Measurements from ENCODE around the gene KCNT1. TPM values are rescaled to one million over a fixed set of nuclear protein-coding genes. Genes with fewer than 3 reads are reported as not detected.

The KCNT1 gene
- polyA plus RNA-seq, 1 donor (not counting 4 experiments of a cell fraction or from before 2014, with no cell fraction given): not detected

GRCh38 chr9:135791431-135792267 lies 89.7 kb downstream of the KCNT1 start:
- Histone ChIP-seq H3K9ac (ENCODE audit: control insufficient read depth, extremely low read depth, insufficient read depth, low read length) (no peak overlapping the region), H3K4me3 (ENCODE audit: control insufficient read depth in 2 of 3, extremely low read depth in 1 of 3, insufficient read depth in 2 of 3, low read depth in 1 of 3, low read length in 3 of 3) (no peak overlapping the region), H3K9me3 (ENCODE audit: control insufficient read depth, low read depth, low read length) (no peaks in the 10 kb centered on the region), H3K4me2 (ENCODE audit: control insufficient read depth, extremely low read depth, insufficient read depth, low read depth, low read length) (no peak overlapping the region), H3K9me1 (ENCODE audit: control insufficient read depth, extremely low read depth, insufficient read depth, low read length) (no peaks in the 10 kb centered on the region), H3K27ac (ENCODE audit: control insufficient read depth, insufficient read depth, low read length) (no peak overlapping the region), H3K79me2 (ENCODE audit: control insufficient read depth, insufficient read depth, low read length) (no peaks in the 10 kb centered on the region), H3K4me1 (ENCODE audit: control insufficient read depth, extremely low read depth, insufficient read depth, low read length) (no peaks in the 10 kb centered on the region), H3K27me3 (ENCODE audit: control insufficient read depth, extremely low read depth, insufficient read depth, low read length) (peaks cover 5% of the 10 kb centered on the region), H2AFZ (ENCODE audit: control insufficient read depth, low read length) (no peak overlapping the region), H3K36me3 (ENCODE audit: control insufficient read depth in 2 of 2, extremely low read depth in 1 of 2, insufficient read depth in 2 of 2, low read length in 2 of 2) (no peaks in the 10 kb centered on the region), H4K20me1 (ENCODE audit: control insufficient read depth, extremely low read depth, insufficient read depth, low read length) (no peaks in the 10 kb centered on the region)
- FAIRE-seq (no peak), DNase-seq (ENCODE audit: low read depth, low spot score) (no peak)
- dilution Hi-C loops (cut with MboI; ENCODE audit: extremely low pct_ligation_motif_present, low sequenced_read_pairs): no loop called here
- TF ChIP-seq EZH2 (IDR thresholded peaks at IDR 0.05; ENCODE audit: low read length): no peak
- TF ChIP-seq, protein P1, sequence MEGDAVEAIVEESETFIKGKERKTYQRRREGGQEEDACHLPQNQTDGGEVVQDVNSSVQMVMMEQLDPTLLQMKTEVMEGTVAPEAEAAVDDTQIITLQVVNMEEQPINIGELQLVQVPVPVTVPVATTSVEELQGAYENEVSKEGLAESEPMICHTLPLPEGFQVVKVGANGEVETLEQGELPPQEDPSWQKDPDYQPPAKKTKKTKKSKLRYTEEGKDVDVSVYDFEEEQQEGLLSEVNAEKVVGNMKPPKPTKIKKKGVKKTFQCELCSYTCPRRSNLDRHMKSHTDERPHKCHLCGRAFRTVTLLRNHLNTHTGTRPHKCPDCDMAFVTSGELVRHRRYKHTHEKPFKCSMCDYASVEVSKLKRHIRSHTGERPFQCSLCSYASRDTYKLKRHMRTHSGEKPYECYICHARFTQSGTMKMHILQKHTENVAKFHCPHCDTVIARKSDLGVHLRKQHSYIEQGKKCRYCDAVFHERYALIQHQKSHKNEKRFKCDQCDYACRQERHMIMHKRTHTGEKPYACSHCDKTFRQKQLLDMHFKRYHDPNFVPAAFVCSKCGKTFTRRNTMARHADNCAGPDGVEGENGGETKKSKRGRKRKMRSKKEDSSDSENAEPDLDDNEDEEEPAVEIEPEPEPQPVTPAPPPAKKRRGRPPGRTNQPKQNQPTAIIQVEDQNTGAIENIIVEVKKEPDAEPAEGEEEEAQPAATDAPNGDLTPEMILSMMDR (optimal IDR thresholded peaks at IDR 0.05 in 1 of 3, IDR thresholded peaks at IDR 0.05 in 1 of 3, conservative IDR thresholded peaks at IDR 0.05 in 1 of 3; ENCODE audit: extremely low read depth in 1 of 3, insufficient read depth in 2 of 3, low read length in 3 of 3): no peak

GRCh38 chr9:135792268-135793128 lies 90.5 kb downstream of the KCNT1 start:
- Histone ChIP-seq H3K4me2 (ENCODE audit: control insufficient read depth, extremely low read depth, insufficient read depth, low read depth, low read length) (no peak overlapping the region), H2AFZ (ENCODE audit: control insufficient read depth, low read length) (no peak overlapping the region), H3K4me3 (ENCODE audit: control insufficient read depth in 2 of 3, extremely low read depth in 1 of 3, insufficient read depth in 2 of 3, low read depth in 1 of 3, low read length in 3 of 3) (no peak overlapping the region), H3K27me3 (ENCODE audit: control insufficient read depth, extremely low read depth, insufficient read depth, low read length) (peaks cover 5% of the 10 kb centered on the region), H3K36me3 (ENCODE audit: control insufficient read depth in 2 of 2, extremely low read depth in 1 of 2, insufficient read depth in 2 of 2, low read length in 2 of 2) (no peaks in the 10 kb centered on the region), H3K9ac (ENCODE audit: control insufficient read depth, extremely low read depth, insufficient read depth, low read length) (no peak overlapping the region), H3K4me1 (ENCODE audit: control insufficient read depth, extremely low read depth, insufficient read depth, low read length) (no peaks in the 10 kb centered on the region), H3K9me3 (ENCODE audit: control insufficient read depth, low read depth, low read length) (no peaks in the 10 kb centered on the region), H3K9me1 (ENCODE audit: control insufficient read depth, extremely low read depth, insufficient read depth, low read length) (no peaks in the 10 kb centered on the region), H4K20me1 (ENCODE audit: control insufficient read depth, extremely low read depth, insufficient read depth, low read length) (no peaks in the 10 kb centered on the region), H3K27ac (ENCODE audit: control insufficient read depth, insufficient read depth, low read length) (no peak overlapping the region), H3K79me2 (ENCODE audit: control insufficient read depth, insufficient read depth, low read length) (no peaks in the 10 kb centered on the region)
- dilution Hi-C loops (cut with MboI; ENCODE audit: extremely low pct_ligation_motif_present, low sequenced_read_pairs): no loop called here
- TF ChIP-seq EZH2 (IDR thresholded peaks at IDR 0.05; ENCODE audit: low read length): no peak
- TF ChIP-seq, protein P1 (optimal IDR thresholded peaks at IDR 0.05 in 1 of 3, IDR thresholded peaks at IDR 0.05 in 1 of 3, conservative IDR thresholded peaks at IDR 0.05 in 1 of 3; ENCODE audit: extremely low read depth in 1 of 3, insufficient read depth in 2 of 3, low read length in 3 of 3): no peak
- no peak for FAIRE-seq
- no peak for DNase-seq (ENCODE audit: low read depth, low spot score)

Data from keratinocyte (primary cell).